DOHH2 (cell line): Measurements from ENCODE around the gene YIPF3.

Experiments used
- EZH2phosphoT487 ChIP-seq: fragments of 200-600 bp; sonication (generic); IDR thresholded peaks from 2 replicates; pipeline ENCODE4 v1.6.1; 2017; ENCODE audit warnings: borderline replicate concordance, mild to moderate bottlenecking, antibody characterized with exemption, low read length, moderate library complexity, mixed read lengths
- TF ChIP-seq, protein P1 (sequence below): fragments of 200-600 bp; sonication (generic); IDR thresholded peaks from one replicate; pipeline ENCODE4 v1.5.1; 2014; ENCODE audit warnings: antibody characterized with exemption, mild to moderate bottlenecking, low read depth, low read length; ENCODE audit not compliant: poor library complexity, severe bottlenecking

DNA sequence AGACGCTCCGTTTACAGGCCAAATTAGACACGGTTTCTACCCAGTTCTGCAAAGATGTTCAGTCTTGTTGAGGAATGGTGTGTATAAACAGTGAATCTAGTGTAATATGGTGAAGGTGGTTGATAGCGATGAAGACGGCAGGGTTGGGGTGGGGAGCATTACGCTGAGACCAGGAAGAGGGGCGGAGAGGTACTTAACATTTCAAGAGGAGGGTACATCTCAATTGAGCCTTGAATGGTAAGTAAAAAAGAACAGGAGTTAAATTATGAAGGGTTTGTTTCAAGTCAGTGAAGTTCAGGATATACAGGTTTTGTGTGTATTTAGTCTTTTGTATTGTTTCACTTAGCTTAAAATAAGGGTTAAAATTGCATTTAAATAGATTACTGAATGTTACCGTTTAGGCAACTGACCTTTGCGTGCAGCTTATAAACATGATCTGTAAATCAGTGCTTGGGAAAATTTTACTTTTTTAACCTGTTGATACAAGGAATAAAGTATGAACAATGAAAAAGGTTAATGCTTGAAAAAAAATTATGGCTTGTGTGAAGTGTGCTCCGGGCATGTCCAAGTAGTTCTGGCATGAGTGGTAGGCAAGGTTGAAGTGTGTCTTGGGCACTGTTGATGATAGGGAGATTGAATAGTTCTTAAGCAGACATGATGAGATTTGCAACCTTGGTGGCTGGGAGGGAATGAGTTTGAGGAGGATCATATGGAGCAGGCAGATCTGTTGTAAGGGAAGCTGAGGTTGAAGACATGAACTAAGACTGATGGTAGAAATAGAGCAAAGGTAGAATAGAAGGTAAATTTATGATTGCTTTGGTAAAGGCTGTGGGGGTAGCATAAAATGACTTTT, 1.0 kb upstream of the YIPF3 start:
- TF ChIP-seq, protein P1, sequence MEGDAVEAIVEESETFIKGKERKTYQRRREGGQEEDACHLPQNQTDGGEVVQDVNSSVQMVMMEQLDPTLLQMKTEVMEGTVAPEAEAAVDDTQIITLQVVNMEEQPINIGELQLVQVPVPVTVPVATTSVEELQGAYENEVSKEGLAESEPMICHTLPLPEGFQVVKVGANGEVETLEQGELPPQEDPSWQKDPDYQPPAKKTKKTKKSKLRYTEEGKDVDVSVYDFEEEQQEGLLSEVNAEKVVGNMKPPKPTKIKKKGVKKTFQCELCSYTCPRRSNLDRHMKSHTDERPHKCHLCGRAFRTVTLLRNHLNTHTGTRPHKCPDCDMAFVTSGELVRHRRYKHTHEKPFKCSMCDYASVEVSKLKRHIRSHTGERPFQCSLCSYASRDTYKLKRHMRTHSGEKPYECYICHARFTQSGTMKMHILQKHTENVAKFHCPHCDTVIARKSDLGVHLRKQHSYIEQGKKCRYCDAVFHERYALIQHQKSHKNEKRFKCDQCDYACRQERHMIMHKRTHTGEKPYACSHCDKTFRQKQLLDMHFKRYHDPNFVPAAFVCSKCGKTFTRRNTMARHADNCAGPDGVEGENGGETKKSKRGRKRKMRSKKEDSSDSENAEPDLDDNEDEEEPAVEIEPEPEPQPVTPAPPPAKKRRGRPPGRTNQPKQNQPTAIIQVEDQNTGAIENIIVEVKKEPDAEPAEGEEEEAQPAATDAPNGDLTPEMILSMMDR: no peak
- no peak for TF ChIP-seq EZH2phosphoT487
